DMS114 treated with DMSO at 0.1 percent for 48 hours (cell line): ENCODE data around the gene TBX5.

Source experiments
- DNase-seq: peaks from one replicate; lab custom pipeline; 2025; ENCODE audit not compliant: unreplicated experiment; lab: John Stamatoyannopoulos, UW

Gene TBX5

DNA sequence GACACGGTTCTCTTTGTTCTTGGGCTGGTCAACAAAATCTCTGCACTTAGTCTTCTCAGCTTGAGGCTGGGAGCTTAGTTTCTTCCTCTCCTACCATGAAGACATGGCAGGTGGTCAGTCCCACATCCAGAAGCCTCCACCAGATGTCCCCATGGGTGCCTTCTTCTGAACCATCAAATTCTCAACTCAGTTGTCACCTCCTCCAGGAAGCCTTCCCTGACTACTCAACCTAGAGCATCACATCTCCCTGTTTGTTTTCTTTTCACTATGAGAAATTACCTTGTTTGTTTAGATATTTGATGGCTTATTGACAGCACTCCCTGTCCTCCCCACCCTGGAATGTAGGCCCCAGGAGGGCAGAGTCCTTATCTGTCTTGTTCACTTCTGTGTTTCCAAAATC, 84.4 kb downstream of the TBX5 start:
- DNase-seq: no peak

- DNase-seq: no peak
Measured at GRCh38 chr12:114320968-114321367, 85.0 kb downstream of the TBX5 start.

GRCh38 chr12:114320101-114320500, 85.8 kb downstream of the TBX5 start:
- no peak for DNase-seq

- DNase-seq: no peak
Measured at GRCh38 chr12:114319422-114319821, 86.5 kb downstream of the TBX5 start.

GRCh38 chr12:114318984-114319383, 87.0 kb downstream of the TBX5 start:
- DNase-seq: no peak

- no peak for DNase-seq
Measured at GRCh38 chr12:114316076-114316475, 89.9 kb downstream of the TBX5 start.

DNA sequence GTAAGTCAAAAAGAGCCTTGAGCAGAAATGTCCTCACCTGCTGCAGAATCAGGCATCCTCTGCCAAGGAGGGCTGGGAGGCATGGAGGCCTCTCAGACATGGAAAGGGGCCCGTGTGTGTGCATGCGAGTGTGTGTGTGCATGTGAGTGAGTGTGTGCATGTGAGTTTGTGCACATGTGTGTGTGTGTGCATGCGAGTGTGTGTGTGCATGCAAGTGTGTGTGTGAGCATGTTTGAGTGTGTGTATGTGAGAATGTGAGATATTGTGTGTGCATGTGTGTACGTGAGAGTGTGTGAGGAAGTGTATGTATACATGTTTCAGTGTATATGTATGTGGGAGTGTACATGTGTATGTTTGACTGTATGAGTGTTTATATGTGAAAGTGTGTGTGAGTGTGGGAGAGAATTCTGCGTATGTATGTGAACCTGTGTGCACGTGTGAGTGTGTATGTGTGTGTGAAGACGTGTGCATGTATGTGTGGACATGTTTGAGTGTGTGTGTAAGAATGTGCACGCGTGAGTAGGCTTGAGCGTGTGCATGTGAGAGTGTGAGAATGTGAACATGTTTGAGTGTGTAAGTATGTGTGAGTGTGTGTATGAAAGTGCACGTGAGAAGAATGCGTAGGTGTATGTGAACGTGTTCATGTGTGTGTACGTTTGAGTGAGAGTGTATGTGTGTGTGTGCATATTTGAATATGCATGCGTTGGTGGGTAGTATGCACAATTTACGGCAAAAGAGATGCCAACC, 90.8 kb downstream of the TBX5 start:
- no peak for DNase-seq

GRCh38 chr12:114314403-114314802, 91.5 kb downstream of the TBX5 start:
- DNase-seq: no peak

- DNase-seq: no peak
Measured at GRCh38 chr12:114313910-114314309, 92.0 kb downstream of the TBX5 start.

GRCh38 chr12:114311974-114312373, 94.0 kb downstream of the TBX5 start:
- no peak for DNase-seq

DNA sequence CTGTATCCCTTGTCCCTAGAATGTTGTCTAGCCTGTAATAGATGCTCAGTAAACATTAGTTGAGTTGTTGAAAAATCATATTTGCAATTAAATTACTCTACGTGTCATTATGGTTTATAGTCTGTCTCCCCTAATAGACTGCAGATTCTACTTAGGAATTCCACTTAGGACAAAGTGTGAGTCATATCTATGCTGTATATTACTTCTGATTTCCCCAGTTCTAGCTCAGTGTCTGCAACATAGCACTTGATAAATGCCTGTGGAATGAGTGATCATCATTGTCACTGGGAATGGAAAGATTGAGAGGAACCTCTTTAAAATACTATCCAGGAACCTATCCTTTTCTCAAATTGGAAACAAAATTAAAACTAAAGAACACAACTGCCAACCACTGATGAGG, 99.3 kb downstream of the TBX5 start:
- no peak for DNase-seq

GRCh38 chr12:114305446-114305845, 100.5 kb downstream of the TBX5 start:
- no peak for DNase-seq
